DMS53 treated with DMSO at 0.1 percent for 48 hours (cell line): ENCODE results near the gene AK4.

ENCODE experiments used
- DNase-seq: peaks from one replicate; lab custom pipeline; 2025; ENCODE audit not compliant: unreplicated experiment; lab: John Stamatoyannopoulos, UW

The AK4 gene

DNA sequence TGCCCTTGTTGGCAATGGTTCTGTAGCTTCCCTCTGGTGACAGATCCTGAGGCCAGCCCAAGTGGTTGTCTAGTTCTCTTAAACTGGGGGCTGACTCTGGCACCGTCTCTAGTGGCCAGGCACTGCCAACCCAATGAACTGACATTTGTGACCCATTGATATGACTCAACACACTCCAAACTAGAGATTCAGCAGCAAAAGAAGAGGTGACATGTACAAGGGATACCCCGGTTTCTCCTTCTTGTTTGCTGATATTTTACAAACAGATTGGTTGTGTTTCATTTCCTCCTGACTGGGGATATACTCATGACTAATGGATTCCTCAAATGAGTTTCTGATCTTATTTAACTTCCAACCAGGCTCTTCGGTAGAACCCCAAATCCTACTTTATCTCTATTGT lies 95.5 kb downstream of the AK4 start:
- DNase-seq = no peak

DNA sequence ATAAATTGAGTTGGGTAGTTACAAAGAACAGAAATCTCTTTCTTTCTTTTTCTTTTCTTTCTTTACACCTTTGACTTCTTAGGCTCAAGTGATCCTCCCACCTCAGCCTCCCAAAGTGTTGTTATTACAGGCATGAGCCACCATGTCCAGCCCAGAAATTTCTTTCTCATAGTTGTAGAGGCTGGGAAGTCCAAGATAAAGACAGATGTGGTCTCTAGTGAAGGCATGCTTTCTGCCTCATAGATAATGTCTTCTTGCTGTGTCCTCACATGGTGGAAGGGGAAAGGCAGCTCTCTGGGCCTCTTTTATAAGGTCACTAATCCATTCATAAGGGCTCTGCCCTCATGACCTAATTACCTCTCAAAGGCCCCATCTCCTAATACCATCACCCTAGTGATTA lies 97.3 kb downstream of the AK4 start:
- DNase-seq = no peak

DNA sequence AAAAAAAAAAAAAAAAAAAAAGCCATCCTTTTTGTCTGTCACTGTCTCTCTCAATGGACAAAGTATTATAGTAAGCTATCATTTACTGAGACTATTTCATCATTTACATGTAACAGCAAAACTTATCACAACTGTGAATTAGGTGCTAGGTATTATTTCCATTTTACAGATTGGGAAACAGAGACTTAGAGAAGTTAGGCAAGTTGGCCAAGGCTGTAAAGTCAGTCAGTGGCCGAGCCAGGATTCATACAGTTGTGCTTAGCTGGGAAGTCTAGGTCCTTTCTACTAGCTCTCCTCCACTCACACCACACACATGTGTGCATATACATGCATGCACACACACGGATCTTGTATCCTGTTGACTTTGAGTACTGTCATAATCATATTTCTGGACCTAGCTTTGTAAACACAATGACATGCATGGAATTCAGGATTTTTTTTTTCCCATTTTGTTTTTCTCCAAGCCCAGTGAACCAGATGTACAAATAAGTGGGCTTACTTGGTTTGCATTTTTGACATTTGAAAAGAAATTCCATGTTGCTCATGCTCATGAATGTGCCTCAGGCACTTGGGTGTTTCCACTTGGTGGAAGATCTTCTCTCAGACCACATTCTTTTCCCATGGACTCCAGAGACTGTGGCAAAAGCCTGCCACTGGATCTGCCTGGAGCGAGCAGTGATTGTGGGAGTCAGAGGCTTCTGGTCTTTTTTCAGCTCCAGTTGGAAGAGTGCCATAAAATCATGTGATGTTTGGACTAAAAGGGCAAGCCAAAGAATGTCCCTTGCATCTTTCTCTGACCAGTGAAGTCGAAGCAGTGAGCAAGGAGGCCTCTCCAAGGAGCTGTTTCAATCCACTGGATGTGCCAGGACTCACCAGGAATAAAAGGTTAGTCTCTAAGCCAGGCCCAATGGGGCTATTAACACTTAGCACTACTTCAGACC lies 99.7 kb downstream of the AK4 start:
- no peak for DNase-seq

DNA sequence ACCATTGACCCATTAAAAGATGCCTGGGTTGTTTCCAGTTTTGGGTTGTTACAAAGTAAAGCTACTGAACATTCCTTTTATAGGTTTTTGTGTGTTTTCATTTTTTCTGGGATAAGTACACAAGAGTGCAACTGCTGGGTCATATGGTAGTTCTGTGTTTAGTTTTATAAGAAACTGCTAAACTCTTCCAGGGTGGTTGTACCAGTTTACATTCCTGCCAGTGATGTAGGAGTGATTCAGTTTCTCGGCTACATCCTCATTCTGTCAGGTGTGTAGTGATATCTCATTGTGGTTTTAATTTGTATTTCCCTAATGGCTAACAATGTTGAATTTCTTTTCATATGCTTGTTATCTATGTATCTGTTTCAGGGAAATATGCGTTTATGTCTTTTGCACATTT lies 102.8 kb downstream of the AK4 start:
- no peak for DNase-seq

DNA sequence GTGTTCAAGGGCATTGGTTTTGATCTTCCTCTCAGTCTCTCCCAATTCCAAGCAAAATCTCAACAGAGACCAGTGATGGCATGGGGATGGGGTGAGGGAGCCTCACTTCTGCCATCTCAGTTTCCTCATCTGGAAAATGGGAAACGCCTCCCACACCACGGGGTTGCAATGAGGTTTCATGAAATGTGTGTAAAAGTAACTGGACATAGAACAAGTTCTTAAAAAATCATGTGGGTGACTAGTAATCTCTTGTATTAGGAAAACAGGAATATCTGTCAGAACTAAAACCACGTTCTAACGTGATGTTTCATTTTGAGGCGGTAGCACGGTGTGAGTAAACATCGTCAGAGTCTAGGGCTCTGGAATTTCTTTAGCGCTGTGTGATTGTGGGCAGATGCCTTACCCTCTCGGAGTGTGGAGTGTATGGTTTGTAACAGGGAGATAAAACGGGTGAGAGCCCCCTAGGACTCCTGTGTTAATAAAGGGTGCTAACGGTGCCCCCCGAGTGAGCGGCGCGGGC lies 105.9 kb downstream of the AK4 start:
- peak; percentile 76 for DNase-seq

DNA sequence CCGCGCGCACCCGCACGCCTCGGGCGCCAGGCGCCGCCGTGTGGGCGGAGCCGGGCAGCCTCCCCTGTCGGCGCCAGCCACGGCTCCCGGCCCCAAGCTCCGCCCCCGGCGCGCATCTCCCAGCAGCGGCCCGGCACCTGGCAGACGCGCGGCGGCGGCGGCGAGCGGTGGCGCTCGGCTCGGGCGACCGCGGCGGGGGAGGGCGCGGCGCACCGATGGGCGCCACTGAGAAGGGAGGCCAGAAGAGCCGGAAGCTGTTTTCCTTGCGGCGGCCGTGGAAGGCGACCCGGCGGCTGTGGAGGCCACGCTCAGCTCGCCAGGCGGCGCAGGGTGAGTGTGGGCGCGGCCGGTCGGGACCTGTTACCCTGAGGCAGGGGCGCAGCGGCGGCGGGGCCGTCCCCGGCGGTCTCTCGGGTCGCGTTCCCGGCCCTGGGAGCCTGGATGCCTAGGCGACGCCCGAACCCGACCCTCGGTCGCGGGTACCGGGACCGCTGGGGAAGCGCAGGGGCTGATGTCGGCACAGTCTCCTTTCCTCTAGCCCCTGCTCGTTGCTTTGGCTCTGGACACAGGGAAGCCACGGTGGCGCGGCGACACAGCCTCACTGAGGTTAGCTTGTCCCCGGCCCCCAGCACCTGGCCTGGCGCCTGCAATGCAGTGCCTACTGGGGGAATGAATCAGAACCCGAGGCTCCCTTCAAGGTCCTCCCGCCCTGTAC lies 106.5 kb downstream of the AK4 start:
- peak; percentile 89 for DNase-seq

DNA sequence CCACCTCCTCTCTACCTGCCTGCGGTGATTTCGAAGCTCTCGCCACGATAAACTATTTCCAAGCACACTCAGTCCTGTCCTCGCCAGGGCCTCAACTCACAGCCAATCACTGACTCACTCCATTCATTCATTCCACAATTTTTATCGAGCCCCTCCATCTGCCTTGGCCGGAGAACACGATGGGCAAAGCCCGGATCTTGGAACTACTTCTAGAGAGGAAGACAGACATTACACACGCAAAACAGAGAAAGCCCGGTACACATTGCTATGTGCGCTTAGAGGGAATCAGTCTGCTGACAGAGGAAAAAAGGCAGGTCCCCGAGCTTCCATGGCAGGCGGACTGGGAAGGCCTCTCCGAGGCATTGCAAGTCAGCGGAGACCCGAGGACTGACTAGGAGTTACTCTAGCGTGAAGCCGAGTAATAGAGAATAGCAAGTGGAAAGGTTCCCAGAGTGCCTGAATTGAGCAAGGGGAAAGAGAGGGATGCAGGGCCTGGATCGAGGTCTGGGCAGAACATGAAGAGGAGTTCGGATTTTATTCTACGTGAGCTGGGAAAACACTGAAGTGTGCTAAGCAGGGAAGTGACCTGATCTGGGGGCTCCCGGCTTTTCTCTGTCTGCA lies 107.1 kb downstream of the AK4 start:
- DNase-seq = peak; percentile 59

DNA sequence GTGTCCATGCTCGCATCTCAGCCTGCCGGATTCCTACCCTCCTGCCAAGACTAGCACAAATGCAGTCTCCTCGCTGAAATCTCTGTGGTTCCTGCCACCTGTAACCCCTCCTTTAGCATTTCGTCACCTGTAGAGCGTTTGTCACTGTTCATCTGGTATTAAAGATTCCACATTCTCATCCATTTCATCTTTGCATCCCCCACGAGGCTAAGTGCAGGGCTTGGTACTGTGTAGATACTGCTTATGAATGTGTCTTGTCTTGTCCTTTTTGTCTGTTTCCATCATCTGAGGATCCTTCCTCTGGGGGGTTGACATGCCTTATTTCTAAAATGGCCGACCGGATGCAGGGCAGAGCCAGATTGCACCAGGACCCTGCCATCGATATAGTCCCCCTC lies 107.7 kb downstream of the AK4 start:
- DNase-seq = peak; percentile 59

DNA sequence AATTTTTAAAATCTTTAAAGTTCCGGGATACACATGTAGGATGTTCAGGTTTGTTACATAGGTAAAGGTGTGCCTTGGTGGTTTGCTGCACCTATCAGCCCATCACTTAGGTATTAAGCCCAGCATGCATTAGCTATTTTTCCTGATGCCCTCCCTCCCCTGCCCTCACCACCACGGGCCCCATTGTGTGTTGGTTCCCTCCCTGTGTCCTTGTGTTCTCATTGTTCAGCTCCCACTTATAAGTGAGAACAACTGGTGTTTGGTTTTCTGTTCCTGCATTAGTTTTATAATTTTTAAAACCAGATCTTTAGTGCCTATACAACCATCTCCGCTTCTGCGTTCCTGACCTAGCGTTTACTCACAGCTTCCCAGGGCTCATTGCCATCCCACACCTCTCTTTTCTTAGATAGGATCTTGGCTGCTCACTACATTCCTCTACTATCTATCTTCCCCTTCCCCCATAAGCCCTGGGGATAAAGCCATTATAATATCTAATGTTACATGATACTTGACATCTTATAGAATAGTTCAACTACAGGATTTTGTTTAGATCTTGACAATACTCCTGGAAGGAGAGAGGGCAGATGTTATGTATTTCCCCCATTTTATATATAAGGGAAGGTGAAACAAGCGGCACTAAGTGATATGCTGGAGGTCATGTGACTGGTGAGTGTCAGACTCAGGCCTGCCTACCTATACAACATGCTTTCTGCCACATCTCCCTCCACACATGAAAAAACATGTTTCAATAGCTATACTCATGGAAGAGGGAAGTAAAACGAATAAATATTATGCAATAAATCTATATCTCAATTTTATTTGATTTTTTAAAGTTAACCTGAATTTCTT lies 109.1 kb downstream of the AK4 start:
- DNase-seq = no peak

DNA sequence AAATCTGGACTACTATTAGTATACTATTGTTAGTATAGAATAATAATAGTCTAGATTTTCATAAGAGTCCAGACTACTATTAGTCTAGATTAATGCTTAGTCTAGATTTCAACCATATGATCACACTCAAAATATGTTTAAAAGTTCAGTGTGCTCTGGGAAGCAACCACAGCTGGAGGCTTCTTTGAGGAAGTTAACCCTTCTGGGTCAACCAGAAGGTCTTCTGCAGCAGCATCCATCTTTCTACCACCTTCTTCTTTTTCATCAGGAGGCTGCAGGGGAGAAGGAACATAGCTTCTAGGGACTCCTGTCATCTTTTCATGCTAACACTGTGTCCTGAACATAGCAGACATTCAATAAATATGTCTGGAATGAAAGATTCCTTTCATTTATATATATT lies 110.1 kb downstream of the AK4 start:
- DNase-seq = no peak

DNA sequence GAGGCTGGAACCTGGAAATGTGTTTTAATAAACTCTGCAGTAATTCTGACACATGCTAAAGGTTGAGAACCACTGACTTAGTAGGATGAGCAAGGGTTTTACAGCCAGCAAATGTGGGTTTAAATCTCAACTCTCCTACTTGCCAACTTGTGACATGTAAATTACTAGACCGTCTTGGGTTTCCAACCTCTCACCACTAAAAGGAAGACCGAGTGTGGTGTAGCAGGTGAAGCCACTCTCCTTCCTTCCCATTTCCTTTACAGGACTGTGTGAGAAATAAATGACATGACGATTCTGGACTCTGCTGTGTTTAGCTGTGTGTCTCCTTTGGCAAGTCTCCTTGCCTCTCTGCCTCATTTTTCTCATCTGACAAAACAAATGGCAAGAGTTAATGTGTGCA lies 111.8 kb downstream of the AK4 start:
- DNase-seq = no peak

DNA sequence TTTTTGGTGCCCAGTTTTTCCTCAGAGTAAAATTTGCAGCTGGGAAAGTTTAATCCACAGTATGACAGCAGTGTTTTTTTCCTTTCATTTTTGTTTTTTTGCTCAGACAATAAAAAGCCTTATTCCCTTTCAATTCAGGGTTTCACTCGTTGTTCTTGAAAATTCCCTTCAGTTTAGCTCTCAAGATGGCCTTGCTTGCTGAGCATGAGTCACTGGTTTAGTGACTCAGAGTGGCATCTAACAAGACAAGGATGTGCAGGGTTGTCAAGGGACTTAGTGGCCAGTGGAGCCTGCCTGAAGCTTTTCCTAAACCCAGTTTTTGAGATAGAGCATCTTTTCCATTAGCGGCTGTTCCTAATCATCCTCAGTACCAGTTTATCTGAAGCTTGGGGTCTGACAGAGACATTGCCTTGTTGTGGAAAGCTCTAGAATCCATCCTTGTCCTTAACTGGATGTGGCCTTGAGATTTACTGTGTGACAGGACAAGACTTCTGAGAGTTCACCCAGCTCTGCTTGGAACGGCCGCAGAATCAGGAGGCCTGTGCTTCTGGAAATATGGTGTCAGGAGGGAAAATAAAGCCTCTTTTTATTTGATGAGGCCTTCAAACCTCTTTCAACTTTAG lies 113.0 kb downstream of the AK4 start:
- DNase-seq = peak; percentile 84

DNA sequence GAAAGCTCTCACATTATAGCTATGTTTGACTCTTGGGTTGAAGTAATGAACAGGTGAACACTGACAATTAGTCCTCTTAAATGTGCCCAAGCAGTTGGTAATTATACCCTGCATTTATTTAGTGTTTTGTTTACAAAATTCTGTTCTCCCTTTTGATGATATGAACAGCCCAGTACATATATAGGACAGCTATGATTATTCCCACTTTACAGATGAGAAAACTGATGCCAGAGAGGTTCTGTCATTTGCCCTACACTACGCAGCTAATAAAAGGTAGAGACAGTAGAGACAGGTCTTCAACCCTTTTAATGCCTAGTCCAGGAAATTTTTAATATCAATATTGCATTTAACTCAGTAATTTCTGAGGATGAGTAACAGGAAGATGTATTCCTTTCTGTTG lies 115.3 kb downstream of the AK4 start:
- no peak for DNase-seq

DNA sequence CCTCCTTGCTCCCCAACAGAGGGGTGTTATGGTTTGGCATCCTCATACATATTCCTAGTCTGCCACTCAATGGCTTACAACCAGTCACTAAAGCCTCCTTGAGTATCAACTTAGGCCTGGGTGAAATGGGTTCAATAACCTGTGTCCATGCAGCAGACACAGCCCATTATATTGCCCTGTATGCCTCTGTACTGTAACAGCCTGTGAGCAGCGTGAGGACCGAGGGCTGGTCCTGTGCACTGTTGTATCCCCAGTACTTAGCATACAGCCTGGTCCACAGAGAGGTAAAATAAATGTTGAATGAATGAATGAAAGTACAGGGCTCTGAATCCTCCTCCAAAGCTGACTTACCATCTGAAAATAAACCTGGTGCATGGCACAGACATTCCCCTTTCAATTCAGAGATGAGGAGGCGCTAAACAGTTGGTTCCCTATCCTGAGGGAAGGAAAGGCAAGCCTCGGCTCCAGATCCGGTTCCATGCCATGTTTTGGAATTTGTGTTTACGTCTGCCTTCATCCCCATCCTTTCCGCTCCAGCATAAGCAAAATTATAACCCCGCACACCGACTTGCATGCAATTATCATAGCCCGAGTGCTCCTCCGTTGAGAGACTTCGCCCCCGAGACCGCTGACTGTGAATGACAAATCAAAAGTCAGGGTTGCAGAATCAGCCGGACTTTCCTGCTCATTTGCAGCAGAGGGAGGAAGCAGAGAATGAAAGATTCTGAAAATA lies 116.4 kb downstream of the AK4 start:
- no peak for DNase-seq

DNA sequence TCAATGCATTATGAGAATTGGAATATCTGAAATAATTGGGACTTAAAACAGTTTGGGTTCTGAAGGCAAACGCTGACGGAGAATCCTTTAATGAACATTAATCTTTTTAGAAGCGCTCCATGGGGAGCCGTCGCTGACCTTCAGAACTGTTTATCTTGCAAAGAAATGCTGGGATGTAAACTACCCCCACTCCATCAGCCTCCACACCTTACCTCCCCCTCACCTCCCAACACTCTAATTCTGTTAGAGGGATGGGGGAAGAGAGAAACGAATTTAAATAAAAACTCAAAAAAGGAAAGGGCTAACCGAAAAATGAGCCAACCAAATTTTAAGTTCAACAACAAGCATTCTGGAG lies 117.3 kb downstream of the AK4 start:
- no peak for DNase-seq

DNA sequence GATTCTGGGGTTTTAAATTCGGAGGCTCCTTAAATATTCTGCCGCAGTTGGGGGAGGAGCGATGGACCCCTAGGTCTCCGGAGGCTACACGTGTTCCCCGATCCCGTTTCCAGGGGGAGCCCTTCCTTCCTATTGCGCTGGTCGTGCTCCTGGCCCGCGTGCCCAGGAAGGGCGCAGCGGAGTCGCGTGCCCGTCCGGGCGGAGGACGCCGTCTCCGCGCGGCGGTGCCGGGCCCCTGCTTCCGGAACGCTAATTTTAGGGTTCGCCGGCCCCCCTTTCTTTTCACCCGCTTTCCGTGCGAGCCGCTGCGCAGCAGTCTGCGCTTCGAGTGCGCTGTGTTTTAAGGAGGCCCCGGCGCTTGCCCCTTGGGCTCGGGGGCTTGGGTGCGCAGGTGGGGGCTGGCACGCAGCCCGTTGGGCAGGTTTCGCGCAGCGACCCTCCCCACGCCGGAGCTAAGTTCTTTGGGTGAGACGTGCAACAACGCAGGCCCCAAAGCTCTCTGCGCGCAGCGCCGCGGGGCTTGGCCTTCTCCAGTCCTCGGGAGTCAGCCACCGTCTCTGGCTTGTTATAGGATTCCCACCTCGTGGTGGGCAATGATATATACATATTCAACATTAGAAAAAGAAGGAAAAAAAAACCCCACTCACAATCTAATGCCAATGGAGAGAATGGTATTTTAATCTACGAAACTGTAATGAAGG lies 117.8 kb downstream of the AK4 start:
- DNase-seq = peak; percentile 15

DNA sequence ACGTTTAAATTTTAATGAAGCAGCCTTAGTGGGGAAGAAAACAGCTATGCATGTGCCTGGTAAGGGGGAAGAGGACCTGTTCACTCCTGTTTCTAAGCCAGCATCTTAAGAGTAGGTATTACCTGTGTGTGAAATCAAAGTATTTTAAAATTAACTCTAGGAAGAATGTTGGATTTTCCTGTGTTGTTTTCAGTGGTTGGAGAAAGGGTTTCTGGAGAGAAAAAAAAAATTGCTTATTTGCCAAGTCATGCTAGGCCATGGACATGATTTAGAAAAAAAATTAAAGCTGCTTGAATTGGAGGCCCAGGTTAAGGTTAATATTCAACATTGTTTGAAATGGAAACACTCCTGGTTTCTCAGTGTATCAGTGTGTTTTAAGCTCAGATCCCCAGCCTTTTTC lies 118.5 kb downstream of the AK4 start:
- DNase-seq = no peak

DNA sequence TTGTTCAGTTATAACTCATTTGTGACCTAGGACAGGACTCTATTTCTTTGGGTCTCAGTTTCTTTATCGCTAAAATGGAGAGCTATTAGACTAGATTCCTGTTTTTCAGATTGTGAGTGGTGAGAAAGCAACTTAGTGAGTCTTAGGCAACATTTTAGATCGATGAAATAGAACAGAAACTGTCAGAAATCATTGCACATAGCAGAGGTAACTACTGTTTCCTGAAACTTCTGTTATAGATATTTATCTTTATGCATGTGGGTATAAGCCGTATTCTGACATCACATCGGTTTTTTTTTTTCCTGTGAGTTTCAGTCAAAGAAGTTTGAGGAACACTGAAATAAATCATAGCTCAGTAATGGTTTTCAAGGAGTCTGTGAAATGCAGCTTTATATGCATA lies 119.3 kb downstream of the AK4 start:
- DNase-seq = no peak

DNA sequence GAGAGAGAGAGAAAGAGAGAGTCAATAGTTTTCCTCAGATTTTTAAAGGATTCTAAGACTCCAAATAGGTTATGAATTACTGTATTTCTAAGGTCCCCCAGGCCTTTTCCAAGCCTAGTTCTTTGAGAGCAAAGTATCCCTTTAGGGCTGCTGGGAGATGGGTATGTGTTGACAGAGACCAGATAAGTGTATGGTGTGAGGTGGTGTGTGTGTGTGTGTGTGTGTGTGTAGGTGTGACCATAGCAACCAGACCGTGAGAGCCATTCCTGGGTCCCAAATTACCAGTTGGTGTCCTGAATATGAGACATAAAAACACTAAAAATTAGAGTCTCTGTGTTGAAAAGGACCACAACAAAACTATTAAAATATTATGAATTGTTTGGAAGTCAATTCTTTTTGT lies 119.7 kb downstream of the AK4 start:
- DNase-seq = peak; percentile 25
